NOMO-1 treated with DMSO at 0.1 percent for 48 hours (cell line): ENCODE results near the gene TMPRSS6.

Source experiments
- DNase-seq: peaks from one replicate; lab custom pipeline; 2025; ENCODE audit not compliant: unreplicated experiment; lab: John Stamatoyannopoulos, UW

Gene TMPRSS6

DNA sequence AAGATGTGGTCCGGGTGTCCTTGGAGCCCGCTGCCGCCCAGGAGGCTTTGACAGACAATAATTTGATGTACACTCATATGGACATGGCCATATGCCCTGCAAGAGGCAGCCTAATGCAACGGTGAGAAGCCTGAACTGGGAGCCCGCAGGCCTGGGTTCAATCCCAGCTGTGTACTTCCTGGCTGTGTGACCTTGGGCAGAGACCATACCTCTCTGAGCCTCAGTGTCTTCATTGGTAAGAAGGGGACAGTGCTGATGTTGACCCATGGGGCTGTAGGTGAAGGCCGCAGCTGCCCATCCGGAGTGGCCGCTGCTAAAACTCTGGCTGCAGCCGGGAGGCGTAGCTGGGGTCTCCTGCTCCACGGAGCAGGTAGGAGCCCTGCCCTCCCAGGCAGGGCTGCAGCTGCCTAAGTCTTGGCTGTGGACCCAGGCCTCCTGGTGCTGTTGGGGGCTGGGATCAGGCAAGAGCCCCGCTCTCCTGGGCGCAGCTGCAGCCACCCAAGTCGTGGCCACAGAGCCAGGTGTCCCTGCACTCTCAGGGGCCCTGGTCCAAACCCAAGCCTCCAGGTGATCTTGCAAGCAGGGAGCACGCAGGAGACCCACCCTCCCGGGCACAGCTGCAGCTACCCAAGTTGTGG lies 31.3 kb upstream of the TMPRSS6 start:
- no peak for DNase-seq

DNA sequence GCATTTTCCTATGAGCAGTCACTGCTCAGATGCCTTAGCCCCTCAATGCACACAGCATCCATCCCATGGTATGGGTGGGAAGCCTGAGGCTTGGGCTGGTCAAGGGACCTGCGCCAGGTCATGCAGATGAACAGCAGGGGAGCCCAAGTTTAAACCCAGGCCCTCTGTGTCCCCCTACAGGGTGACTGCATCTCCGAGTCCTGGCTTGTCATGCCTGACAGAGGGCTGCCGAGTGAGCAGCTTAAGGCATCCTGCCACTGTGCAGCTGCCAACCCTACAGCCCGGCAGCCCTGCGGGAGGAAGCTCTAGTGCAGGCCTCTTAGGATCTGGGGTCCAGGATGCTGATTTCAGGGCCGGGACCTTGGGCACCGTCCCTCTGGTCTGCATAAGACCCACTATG lies 30.2 kb upstream of the TMPRSS6 start:
- DNase-seq = no peak

GRCh38 chr22:37138849-37139561 lies 29.5 kb upstream of the TMPRSS6 start:
- no peak for DNase-seq

- no peak for DNase-seq
Measured at GRCh38 chr22:37137903-37138665, 28.6 kb upstream of the TMPRSS6 start.

DNA sequence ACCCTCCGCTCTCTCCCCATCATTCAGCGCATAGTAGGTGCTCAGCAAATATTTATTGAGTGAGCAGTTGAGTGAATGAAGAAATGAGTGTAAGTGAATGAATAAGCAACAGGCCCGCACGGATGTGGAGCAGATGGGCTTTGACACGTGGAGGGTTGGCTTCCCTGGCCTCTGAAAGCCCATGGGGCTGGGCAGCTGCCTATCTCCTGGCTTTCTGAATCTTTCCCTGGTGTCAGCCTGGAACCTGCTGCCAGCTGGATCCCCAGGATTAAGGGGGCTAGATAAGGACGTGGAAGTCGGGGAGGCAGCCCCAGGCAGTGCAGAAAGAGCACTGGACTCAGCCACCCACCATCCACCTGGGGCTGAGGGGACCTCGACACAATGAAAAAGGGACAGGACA lies 27.6 kb upstream of the TMPRSS6 start:
- DNase-seq = no peak

GRCh38 chr22:37135023-37135422 lies 25.5 kb upstream of the TMPRSS6 start:
- no peak for DNase-seq

DNA sequence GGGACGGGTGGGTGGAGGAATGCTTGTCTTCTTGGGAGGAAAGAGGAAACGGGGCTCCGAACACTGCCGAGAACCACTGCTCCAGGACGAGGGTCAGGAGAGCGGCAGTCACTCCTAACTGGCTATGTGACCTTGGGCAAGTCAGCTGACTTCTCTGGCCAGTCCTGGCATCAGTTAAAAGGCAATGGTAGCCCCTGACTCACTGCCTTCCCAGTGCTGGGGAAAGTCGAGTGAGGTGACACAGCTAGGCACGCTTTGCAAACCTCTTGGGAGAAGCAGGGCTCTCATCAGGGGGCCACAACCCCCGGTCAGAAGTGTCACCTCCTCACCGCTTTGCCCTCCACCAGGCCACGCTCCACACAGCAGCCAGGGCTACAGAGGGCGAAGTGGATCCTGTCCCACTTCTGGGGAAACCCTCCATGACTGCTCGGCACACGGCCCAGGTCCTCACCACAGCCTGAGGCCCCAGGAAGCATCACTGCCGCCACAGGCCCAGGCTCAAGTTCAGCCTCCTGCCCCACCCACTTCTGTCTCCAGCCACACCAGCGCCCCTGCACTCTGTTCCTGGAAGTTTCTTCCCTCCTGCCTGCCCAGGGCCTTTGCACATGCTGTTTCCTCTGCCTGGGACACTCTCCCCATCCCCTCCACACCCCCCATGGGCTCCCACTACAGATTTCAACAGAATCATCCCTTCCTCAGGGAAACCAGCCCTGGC lies 23.9 kb upstream of the TMPRSS6 start:
- DNase-seq = no peak

DNA sequence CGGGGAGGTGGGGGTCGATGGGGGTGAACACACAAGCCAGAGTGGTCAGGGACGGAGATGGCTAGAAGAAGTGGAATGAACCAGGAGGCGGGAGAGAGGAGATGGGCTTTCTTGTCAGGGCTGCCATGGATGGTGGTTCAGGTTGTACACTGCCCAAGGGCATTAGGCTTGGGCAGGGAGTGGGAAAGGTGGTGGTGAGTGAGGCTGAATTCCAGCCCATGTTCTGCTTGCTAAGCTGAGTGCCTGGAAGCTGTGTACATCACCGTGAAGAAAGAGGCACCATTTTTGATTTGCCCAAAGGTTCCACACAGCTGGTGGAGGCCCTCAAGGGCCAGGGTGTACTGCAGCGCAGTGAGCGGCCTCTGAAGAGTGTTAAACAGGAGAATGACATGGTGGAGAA lies 23.3 kb upstream of the TMPRSS6 start:
- DNase-seq = no peak

DNA sequence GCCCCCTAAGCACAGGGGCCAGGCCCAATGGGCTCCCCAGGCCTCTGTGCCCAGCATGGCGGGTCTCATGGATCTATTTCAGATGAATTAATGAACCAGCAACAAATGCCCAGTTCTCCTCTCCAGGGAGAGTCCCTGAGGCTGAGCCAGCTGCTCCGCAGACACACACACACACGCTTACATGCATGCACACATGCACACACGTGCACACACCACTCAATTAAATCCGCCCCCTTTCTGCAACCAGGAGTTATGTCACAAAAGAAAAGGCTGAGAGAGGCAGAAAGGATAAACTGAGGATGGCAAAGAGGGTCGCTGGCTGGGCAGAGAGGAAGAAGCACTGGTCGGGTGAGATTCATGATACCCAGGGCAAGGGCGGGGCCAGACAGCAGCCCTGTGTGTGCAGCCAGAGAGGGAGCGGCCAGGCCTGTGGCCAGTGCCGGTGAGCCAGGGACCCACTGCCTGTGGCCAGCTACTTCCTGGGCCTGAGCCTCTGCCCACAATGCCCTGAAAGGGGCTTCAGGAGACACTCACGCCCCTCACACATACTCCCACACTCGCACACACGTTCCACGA lies 20.4 kb upstream of the TMPRSS6 start:
- DNase-seq = no peak

GRCh38 chr22:37128555-37129281 lies 19.2 kb upstream of the TMPRSS6 start:
- DNase-seq = no peak

DNA sequence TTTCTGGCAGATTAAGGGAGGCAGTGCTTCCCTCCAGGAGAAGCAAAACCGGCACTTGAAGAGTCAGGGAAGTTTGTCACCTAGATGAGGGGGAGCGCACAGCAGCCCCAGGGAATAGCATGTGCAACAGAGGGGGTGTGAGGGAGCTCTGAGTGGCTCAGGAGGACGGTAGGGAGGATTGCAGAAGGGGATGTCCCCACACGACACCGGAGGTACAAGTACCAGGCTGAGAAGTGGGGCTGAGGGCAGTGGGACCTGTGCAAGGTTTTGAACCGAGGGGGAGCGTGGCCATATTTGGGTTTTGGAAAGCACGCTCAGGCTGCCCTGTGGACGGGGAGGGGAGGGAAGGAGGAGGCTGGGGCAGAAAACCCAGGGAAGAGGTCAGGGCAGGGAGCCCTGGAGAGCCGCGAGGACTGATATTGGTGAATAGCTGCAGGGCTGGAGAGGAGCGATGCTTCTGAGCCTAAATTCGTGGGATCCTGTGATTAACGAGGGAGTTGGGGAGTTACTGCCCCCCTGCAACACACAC lies 17.9 kb upstream of the TMPRSS6 start:
- no peak for DNase-seq

GRCh38 chr22:37126882-37127281 lies 17.4 kb upstream of the TMPRSS6 start:
- no peak for DNase-seq

DNA sequence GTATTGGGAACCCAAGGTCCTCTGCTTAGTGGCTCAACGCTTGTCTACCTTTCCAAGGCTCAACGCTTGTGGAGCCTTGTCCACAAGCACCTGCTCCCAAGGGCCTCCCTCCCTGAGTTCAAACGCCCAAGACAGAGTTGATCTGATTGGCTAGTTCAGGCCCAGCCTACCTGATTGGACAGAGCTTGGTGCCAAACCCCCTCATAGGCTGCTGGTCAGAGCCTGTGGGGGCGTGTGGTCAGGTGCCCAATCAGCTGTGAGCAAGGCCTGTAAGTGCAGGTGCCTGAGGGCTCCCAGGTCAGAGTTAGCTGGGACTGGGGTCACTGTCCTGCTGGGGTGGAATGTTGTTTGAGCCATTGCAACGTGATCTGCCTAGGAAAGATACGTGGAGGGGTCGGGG lies 16.9 kb upstream of the TMPRSS6 start:
- no peak for DNase-seq

GRCh38 chr22:37123649-37124048 lies 14.1 kb upstream of the TMPRSS6 start:
- no peak for DNase-seq

DNA sequence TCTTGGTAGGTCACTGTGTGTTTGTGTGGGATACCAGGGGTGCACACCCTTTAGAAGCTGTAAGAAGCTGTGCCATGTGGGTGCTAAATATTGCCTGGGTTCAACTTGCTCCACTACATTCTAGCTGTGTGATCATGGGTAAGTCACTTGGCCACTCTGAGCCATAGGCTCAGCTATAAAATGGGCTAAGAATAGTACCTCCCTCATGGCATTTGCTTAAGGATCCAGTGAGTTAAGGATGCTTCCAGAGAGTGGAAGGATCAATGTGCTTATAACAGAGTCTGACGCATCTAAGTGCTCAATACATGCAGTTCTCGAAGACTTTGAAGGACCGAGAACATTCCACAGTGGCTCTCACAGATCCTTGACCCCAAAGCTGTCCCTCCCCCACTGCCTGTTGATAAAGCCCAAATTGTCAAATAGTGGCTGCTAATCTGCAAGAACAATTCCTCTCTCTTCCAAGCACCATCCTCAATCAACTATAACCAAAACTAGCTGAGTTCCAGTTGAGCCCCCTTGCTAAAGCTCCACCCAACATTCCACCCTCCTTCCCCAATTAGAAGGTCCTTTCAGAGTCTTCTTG lies 13.2 kb upstream of the TMPRSS6 start:
- DNase-seq = no peak

DNA sequence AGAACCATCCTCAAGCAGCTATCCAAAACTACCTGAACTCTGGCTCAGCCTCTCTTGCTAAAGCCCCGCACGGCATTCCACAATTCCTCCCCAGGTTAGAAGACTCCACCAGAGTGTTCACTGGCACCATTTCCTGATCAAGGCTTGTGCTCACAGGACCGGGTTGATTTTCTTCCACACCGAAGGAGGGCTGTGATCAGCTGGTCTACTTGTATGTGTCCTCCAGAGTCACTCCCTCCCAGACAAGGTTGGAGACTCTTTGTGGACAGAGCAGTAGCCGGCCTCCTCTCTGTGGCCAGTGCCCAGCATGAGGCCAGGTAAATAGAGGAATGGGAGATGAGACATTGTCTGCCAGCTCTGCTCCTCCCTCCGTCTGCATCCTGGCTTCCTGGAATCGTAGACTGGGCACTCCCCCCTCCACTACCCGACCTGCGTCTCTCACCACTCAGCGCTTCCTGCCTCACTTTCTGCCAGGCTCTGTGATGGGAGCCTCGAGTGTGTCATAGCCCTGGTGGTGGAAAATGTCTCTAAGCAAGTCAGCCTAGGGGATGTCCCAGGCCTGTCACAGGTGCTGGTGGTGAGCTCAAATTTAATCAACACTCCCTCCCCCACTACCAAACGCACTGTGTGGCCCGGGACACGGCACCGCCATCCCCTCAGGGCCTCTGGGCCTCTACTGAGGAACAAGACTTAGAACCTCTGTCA lies 12.5 kb upstream of the TMPRSS6 start:
- DNase-seq = no peak

DNA sequence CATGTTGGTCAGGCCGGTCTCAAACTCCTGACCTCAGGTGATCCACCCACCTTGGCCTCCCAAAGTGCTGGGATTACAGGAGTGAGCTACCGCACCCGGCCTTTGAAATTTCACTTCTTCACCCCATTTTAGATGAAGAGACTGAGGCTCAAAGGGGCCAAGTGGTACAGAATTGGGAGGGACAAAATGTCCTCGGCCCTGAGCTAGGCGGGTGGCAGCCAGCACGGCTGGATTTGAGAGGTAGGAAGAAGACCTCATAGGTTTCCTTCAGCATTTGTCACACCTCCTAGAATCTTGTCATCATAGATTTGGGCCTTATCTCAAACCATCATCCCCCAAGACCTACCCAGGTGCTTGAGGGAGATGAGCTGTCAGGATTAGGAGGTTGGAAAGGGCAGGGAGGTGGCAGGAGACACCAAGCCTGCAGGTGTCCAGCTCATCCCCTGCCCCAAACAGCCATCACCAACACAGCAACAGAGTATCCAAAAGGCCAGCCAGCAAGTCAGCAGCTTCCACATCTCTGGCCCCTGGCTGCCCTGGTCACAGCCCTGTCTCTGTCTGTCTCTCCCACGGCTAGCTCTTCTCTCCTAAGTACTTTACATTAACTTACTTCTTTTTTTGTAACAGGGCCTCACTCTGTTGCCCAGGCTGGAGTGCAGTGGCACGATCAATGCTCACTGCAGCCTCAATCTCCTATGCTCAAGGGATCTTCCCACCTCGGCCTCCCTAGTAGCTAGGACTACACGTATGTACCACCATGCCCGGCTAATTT lies 11.2 kb upstream of the TMPRSS6 start:
- no peak for DNase-seq

GRCh38 chr22:37119872-37120271 lies 10.4 kb upstream of the TMPRSS6 start:
- no peak for DNase-seq

DNA sequence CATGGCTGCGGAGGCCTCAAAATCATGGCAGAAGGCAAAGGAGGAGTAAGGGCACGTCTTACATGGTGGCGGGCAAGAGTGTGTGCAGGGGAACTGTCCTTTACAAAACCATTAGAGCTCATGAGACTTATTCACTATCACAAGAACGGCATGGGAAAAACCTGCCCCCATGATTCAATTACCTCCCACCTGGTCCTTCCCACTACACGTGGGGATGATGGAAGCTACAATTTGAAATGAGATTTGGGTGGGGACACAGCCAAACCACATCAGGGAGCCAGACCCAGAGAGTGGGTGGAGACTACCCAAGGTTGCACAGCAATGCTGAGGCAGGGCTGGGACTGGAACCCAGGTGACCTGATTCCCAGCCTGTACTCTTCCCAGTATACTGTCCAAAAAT lies 8.6 kb upstream of the TMPRSS6 start:
- DNase-seq = no peak
